Stimulated activated CD8-positive, alpha-beta memory T cell treated with anti-CD3 and anti-CD28 coated beads, Interleukin-2, amount 100 ng/mL, for 48 hours (primary cell): ENCODE results near the gene NDUFAF2.
"Not testable (repeated sequence)": the region's sequence is repeated elsewhere in the genome, so short reads cannot be mapped to it uniquely, and the experiment has no call there.

Source experiments
- DNase-seq, 2 donors: peaks; one replicate each; pipeline ENCODE4 v3.0.0-alpha.2; 2020; ENCODE audit warnings: low read depth in 2 of 2

Gene NDUFAF2

DNA sequence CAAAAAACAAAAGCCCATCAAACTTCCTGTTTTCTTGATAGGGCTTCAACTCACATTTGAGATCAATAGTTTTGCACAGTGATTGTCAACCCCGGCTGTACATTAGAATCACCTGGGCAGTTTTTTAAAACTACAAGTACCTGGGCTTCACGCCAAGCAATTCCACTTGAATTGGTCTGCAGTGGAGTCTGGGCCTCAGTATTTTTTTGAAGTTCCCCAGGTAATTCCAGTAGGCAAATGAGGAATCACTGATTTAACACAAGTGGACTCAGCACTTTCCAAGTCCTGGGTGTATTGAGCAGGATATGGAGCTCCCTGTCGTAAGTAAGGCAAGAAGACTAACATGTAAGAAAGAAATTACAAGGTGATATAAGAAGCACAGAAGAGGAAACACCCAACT lies 232.1 kb downstream of the NDUFAF2 start:
- no peak for DNase-seq

- DNase-seq, result no peak
Observed at GRCh38 chr5:61177716-61178115, 232.7 kb downstream of the NDUFAF2 start.

DNA sequence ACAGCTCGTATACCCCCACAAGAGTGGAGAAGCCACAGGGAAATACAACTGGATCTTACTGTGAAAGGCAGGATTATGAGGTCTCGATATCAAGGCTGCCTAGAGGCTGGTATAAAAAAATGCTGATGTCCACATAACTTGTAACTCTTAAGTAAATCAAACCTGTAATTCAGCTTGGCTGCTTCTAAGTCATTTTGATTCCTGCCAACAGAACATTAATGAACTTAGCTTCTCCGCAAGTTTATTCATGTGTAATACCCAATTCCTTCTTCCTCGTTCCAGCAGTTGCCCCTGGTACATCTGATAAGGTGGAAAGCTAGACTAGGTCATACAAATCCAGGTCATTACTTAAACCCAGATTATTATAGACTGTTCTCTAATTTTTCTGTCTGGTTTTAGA lies 233.7 kb downstream of the NDUFAF2 start:
- no peak for DNase-seq

DNA sequence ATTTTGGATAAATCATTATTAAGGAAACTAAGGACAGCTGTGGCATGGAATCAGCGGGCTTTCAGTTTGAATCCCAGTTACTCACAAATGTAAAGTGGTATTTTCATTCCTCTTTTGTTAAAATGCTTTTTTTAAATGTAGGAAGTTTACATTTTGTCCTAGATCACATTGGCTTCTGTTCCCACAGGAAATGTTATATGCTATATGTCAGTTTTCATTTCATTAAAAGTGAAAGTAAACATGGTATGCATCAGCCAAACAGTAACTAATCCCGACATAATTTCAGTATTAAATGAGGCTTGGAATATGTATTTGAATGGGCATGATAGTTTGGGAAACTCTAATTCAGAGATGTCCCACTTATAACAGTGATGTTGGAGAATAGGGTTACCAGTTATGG lies 235.9 kb downstream of the NDUFAF2 start:
- DNase-seq, result no peak

- DNase-seq, result no peak
Observed at GRCh38 chr5:61182449-61182848, 237.4 kb downstream of the NDUFAF2 start.

DNA sequence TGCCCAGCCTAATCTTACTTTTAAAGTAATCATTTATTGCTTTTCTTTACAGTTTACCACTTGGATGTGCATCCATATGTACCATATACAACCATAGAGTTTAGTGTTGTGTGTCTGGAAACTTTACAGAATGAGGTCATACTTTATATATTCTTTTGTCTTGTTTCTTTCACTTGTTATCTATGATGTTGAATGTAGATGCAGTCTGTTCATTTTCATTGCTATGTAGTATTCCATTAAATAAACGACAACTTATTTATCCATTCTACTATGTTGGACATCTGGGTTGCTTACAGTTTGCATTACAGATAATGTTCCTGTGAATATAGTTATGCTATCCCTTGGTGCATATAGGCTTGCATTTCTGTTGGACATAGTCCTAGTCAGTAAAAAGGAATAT lies 238.5 kb downstream of the NDUFAF2 start:
- no peak for DNase-seq

DNA sequence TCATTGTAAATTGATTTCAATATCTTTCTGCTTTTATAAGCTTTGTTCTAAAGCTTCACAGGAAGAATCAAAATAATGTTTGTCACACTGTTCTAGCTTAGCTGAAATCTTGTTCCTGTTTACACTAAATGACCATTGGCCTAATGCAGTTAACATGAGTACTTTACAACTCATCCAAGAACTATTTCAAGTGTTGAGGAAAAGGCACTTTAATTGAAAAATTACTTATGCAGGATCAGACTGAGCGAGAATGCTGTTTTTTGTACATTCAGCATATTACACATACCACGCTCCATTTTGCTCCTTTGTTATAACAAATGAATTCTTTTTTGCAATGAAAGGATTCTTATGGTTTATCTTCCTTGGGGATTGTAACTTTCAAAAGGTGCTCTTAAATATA lies 239.7 kb downstream of the NDUFAF2 start:
- no peak for DNase-seq

- DNase-seq, result no peak
Observed at GRCh38 chr5:61186634-61187033, 241.6 kb downstream of the NDUFAF2 start.

GRCh38 chr5:61187352-61187751 lies 242.3 kb downstream of the NDUFAF2 start:
- not testable (repeated sequence) for DNase-seq

DNA sequence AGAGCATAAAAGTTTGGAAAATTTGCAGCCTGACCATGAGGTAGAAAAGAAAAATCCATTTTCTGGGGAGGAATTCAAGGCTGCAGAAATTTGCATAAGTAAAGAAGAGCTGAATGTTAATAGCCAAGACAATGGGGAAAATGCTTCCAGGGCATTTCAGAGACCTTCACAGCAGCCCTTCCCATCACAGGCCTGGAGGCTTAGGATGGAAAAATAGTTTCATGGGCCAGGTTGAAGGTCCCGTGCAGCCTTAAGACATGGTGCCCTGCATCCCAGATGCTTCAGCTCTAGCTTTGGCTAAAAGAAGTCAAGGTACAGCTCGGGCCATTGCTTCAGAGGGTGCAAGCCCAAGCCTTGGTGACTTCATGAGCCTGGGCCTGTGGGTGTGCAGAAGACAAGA lies 242.8 kb downstream of the NDUFAF2 start:
- DNase-seq, result not testable (repeated sequence)

DNA sequence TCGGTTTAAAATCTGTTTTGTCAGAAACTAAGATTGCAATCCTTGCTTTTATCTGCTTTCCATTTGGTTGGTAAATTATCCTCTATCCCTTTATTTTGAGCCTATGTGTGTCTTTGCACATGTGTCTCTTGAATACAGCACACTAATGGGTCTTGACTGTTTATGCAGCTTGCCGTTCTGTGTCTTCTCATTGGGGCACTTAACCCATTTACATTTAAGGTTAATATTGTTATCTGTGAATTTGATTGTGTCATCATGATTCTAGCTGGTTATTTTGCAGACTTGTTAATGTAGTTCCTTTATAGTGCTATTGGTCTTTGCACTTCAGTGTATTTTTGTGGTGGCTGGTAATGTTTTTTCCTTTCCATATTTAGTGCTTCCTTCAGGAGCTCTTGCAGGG lies 253.6 kb downstream of the NDUFAF2 start:
- no peak for DNase-seq

DNA sequence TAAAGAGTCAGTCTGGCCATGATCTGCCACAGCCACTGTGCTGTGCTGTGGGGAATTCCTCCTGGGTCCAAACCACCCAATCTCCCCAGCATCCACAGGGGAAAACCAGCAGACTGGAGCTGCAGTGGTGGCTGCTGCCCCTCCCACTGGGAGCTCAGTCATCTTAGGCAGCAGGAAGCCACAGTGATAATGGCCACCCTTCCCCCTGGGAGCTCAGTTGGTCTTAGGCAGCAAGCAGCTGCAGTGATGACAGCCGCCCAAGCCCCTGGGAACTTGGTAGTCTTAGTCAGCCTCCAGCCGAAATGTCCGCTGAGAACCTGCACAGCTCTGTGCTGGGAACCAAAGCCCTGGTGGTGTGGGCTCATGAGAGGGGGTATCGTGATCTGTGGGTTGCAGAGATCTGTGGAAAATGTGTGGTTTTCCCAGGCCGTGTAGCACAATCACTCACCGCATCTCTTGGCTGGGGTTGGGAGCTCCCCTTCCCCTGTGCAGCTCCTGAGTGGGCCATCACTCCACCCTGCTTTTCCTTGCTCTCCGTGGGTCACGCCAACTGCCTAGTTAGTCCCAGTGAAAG lies 255.7 kb downstream of the NDUFAF2 start:
- DNase-seq, result no peak

DNA sequence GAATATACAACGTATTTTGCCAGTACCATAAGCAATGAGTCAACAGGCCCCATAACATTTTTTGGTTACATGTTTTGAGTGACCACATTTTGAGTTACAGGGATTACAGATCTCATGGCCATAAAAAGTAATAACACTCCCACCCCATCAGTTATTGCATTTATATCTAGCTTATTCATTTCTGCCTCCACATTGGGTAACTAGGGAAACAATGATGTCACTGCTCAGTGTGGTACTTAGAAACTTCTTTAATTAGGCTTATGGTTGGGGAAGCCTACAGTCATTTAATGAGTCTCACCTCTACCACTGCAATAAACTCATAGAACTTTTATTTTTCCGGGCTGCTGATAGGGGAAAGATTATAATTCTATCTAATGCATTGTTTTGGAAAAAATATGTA lies 257.2 kb downstream of the NDUFAF2 start:
- DNase-seq, result no peak
